EL (cell line): ENCODE results near the gene OSBP2.
"Not testable (repeated sequence)": the region's sequence is repeated elsewhere in the genome, so short reads cannot be mapped to it uniquely, and the experiment has no call there.

ENCODE experiments used
- DNase-seq: peaks from one replicate; pipeline ENCODE4 v3.0.0-alpha.2; 2016

The OSBP2 gene

DNA sequence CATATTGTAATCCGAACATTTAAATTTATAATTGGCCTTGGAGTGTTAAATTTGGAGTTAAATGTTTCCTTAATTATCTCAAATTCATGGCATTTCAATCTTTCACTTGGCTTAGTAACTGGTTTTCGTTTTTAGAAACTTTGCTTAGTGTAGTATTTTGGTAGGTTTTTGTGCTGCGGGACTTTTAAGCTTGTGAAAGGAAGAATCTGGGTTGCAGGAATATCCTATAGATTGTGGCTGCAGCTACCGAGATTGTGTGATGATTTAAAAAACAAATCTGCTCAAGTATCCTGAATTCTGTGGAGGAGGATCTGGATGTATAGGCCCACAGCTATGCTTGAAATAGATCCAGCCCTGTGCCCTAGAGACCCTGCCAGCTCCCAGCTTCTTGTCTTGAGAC is 27.1 kb downstream of the OSBP2 start:
- DNase-seq: no peak

GRCh38 chr22:30728826-30729225 is 34.2 kb downstream of the OSBP2 start:
- no peak for DNase-seq

- no peak for DNase-seq
Observed at GRCh38 chr22:30731658-30732057, 37.0 kb downstream of the OSBP2 start.

DNA sequence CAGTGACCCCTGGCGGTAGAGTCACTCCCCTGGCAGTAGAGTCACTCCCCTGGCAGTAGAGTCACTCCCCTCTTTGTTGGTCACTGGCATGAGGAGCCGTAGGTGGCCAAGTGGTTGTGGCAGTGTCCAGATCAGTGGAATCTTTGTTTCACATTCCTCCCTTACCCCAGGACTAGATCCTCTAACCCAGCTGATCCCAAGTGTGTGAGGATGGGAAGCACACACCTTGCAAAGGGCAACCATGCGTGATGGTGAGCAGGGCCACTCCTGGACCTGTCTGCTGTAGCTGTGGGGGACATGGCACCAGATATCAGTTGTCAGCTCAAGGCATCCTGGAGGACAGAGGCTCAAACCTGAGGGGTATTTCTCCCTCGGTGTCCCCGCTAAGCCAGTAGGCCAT is 37.8 kb downstream of the OSBP2 start:
- DNase-seq: no peak

DNA sequence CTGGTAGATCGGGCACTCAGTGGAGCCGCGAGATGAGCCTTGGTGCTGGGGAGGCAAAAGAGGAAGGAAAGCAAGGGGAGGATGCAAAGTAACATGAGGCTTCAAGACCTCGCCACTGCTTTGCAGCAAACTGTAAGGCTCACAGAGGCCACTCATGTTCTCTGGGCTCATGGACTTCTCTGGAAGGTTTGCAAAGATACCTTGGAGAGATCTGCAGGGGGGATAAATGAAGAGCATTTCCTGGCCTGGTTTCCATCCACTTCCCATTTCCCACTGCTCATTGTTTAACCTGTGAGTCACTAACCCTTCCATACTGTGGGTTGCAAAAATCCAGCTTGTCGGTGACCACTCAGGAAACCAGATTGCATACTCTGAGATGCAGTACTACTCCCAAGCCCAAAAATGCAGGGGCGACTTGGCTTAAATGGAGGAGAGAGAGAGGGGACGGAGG is 38.5 kb downstream of the OSBP2 start:
- DNase-seq: peak; percentile 63

DNA sequence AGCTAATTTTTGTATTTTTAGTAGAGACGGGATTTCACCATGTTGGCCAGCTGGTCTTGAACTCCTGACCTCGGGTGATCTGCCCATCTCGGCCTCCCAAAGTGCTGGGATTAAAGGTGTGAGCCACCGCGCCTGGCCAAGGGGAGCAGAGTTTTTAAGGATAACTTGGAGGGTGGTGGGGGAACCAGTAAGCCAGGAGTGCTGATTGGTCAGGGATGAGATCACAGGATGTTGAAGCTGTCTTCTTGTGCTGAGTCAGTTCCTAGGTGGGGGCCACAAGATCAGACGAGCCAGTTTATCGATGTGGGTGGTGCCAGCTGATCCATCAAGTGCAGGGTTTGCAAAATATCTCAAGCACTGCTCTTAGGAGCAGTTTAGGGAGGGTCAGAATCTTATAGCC is 45.3 kb downstream of the OSBP2 start:
- DNase-seq: peak; percentile 37

GRCh38 chr22:30740511-30740910 is 45.8 kb downstream of the OSBP2 start:
- DNase-seq: not testable (repeated sequence)

DNA sequence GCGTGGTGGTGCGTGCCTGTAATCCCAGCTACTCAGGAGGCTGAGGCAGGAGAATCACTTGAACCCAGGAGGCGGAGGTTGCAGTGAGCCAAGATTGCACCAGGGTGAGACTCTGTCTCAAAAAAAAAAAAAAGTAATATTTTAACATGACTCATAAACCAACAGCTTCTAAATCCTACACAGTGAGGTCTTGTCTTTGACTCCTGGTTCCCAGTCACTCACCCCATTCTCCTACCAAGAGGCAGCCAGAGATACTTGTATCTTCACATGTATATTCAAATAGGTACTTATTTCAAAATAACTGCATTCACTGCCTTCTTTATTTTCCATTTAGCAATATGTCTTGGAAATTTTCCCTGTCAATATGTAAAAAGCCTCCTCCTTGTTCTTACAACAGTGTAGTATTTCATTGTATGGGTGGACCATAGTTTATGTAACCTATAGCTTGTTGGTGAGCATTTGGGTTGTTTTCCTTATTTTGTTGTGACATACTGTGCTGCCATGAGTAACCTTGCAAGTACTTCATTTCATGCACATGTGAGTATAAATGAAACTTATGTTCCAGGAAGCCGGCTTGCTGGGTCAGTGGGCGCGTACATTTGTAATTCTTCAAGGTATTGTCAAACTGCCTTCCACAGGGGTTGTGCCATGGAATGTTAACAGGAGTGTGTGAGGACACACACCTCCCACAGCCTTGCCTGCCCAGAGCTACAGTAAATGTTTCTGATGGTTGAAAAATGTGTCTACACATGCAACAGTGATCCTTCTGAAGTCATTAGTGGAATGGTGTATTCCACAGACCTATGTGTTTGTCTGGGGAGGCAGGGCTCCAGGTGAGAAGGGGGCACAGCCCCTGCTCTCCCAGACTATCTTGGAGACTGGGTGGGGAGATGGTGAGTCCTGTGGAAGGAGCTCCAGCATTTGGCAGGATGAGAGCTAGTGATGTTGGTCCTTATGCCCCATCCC is 47.9 kb downstream of the OSBP2 start:
- peak; percentile 25 for DNase-seq

DNA sequence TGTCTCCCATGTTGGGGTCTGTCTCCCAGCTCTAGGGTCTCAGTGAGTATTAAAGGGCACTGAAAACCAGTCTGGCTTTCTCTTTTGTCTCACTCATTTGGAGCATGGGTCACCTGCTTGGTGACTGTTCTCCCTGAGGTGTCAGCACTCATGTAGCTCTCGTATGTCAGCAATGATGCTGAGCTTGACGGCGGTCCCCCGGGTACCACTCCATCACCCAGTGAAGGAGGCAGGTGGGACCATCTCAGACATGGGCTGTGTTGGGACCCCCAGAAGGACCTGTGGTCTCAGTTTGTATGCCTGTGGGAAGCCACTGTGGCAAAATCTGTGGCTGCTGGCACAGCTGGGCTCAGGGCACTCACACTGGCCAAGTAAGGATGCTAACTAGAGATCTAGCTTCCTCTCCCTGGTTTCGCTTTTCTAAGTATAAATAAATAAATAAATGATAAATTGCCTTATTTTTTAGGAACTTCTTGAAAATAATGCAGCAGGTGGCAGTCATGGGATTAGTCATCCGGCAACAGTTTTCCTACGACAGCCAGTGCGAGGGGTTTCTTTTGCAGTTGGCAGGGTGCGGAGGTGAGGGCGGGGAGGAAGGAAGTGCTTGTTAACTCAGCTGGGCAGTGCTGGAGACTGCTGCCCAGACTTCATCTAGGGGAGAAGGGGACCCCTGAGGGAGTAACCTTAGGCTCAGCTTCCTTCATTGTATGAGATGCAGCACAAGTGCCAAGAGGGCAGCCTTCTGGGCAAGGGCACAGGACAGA is 48.8 kb downstream of the OSBP2 start:
- DNase-seq: no peak

DNA sequence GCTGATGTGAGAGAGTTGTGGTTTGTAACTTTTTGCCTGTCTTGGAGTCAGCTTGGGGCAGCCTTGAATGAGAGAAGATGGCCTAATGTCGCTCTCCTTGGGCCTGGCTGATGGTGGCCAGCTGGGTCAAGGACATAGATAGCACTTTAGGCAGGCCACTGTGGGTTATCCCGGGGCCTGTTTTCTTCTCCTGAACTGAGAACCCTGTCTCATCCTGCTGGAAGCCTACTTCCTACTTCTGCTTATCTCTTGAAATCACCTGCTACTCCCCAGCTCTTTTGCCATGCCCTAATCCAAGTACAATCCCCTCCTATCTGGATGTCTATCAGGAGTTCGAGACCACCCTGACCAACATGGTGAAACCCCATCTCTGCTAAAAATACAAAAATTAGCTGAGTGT is 49.5 kb downstream of the OSBP2 start:
- no peak for DNase-seq

- DNase-seq: no peak
Observed at GRCh38 chr22:30747493-30747892, 52.8 kb downstream of the OSBP2 start.

DNA sequence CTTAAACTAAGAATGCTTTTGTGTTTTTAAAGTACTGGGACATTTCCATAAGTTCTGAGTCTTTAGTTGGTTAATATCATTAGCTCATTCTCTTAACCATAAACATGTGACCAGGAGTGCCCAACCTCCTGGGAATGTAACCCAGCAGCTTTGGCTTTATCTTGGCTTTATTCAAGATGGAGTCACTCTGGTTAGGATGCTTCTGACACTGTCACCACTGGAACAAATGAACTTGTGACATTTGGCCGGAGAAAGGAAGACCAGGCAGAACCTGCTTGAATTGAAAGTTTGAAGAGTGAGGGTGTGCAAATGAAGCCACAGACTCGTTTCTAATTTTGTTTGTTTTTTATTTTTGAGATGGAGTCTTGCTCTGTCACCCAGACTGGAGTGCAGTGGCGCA is 54.6 kb downstream of the OSBP2 start:
- DNase-seq: no peak

DNA sequence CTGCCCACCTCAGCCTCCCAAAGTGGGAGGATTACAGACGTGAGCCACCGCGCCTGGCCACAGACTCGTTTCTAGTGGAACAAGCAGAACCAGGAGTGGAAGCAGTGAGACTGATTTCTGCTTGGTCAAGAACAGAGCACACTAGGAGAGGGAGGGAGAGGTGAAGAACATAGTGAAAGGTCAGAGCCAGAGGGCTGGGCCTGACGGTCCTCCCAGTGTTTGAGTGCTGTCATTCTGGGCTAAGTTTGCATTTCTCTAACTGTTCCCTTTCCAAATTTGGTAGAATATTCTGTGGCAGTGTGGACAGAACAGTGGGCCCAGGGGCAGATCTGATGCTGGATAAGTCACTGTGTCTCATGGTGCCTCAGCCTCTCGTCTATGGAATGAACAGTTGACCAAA is 55.2 kb downstream of the OSBP2 start:
- no peak for DNase-seq

GRCh38 chr22:30751529-30751928 is 56.9 kb downstream of the OSBP2 start:
- no peak for DNase-seq

- no peak for DNase-seq
Observed at GRCh38 chr22:30752771-30753170, 58.1 kb downstream of the OSBP2 start.

DNA sequence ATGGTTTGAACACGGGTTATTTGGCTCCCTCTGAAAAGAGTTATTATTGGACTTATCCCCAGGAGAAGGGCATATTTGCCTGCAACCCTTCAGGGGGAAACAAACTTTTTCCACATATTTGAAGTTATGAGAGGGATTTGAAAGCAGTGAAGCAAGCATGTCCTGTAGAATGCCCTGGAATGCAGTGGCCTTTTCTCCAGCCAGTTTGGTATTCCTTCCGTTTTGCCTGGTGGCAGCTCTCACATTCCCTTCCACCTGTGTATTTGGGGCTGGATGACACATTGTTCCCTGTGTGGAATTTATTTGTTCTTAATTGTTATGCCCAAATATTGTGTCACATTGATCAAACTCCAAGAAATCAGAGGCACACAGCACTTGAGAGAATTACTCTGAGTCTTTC is 59.0 kb downstream of the OSBP2 start:
- DNase-seq: no peak

- DNase-seq: no peak
Observed at GRCh38 chr22:30754521-30754920, 59.8 kb downstream of the OSBP2 start.

- peak; percentile 74 for DNase-seq
Observed at GRCh38 chr22:30754971-30755758, 60.5 kb downstream of the OSBP2 start.

DNA sequence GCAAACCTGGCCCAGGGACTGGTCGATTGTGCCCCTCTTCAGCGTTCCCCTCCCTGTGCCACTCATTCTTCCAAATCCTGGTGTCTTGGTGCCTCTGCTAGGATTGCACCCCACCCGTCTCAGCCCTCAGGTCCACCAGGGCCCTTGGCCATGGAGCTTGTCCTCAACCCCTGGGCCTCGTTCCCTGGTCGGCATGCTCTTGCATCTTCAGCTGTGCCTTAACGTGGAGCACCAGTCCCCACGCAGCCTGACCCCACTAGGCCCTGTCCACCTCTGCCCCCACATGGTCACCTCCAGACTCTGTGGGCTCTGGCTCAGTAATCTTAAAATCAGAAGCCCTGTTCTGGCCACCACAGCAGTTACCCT is 61.1 kb downstream of the OSBP2 start:
- no peak for DNase-seq

GRCh38 chr22:30763815-30764673 is 69.4 kb downstream of the OSBP2 start:
- peak; percentile 78 for DNase-seq

DNA sequence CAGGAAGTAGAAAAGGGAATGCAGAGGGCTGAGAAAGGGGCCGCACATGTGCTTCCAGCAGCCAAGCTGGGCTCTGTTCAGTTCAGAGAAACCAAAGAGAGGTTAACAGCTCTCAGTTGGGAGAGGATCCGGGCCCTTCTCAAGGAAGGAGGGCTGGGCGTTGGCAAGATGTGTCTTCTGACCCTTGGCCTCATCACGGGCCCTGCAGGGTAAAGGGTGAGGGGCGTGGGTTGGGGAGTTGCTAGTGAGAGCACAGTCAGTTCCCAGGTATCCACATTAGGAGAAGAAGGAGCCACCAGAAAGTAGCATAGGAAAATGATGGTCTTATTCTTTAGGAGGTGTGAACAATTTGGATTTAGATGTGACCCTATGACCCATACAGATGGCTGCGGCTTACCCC is 73.0 kb downstream of the OSBP2 start:
- DNase-seq: no peak

DNA sequence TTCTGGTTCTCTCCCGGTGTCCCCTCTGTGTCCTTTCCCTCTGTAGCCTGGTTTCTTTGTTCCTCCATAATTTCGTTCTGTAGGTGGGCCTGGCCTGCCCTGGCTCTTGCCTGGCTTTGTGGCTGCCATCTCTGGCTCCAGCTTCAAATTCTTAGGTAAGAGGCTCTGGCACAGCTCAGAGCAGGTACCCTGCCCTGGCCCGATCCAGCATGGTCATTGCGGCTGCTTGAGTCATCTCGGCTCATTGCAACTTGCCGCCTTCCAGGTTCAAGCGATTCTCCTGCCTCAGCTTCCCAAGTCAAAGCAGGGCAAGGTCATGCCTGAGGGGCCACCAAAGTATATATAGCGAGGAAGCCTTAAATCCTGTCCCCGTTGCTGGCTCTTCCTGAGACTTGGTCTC is 76.0 kb downstream of the OSBP2 start:
- no peak for DNase-seq
